ENCODE measurements around the gene EFCAB7.

DNA sequence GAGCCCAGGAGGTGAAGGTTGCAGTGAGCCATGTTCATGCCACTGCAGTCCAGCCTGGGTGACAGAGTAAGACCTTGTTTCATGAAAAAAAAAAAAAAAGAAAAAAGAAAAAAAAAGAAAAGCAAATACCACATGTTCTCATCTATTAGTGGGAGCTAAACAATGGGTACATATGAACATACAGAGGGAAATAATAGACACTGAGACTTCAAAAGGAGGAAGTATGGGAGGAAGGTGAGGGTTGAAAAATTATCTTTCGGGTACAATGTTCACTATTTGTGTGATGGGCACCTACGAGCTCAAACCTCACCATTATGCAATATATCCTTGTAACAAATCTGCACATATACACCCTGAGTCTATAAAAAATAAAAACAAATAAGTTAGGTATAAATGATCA, 6.7 kb upstream of the EFCAB7 start:
- no peak for TF ChIP-seq POLR2A (IDR thresholded peaks at IDR 0.05)
- TF ChIP-seq, protein P1, sequence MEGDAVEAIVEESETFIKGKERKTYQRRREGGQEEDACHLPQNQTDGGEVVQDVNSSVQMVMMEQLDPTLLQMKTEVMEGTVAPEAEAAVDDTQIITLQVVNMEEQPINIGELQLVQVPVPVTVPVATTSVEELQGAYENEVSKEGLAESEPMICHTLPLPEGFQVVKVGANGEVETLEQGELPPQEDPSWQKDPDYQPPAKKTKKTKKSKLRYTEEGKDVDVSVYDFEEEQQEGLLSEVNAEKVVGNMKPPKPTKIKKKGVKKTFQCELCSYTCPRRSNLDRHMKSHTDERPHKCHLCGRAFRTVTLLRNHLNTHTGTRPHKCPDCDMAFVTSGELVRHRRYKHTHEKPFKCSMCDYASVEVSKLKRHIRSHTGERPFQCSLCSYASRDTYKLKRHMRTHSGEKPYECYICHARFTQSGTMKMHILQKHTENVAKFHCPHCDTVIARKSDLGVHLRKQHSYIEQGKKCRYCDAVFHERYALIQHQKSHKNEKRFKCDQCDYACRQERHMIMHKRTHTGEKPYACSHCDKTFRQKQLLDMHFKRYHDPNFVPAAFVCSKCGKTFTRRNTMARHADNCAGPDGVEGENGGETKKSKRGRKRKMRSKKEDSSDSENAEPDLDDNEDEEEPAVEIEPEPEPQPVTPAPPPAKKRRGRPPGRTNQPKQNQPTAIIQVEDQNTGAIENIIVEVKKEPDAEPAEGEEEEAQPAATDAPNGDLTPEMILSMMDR (IDR thresholded peaks at IDR 0.05), result no peak
